ENCODE data around the gene PCCA. TPM values are rescaled to one million over a fixed set of nuclear protein-coding genes. Genes with fewer than 3 reads are reported as not detected.
A peak's percentile ranks its signal among the peaks of the same experiment; 100 is the strongest.

PCCA gene
- total and polyA plus RNA-seq, 2 of the 13 experiments (the other 11 are each of a cell fraction or from before 2014, with no cell fraction given), result 15.0 to 32.2 TPM

DNA sequence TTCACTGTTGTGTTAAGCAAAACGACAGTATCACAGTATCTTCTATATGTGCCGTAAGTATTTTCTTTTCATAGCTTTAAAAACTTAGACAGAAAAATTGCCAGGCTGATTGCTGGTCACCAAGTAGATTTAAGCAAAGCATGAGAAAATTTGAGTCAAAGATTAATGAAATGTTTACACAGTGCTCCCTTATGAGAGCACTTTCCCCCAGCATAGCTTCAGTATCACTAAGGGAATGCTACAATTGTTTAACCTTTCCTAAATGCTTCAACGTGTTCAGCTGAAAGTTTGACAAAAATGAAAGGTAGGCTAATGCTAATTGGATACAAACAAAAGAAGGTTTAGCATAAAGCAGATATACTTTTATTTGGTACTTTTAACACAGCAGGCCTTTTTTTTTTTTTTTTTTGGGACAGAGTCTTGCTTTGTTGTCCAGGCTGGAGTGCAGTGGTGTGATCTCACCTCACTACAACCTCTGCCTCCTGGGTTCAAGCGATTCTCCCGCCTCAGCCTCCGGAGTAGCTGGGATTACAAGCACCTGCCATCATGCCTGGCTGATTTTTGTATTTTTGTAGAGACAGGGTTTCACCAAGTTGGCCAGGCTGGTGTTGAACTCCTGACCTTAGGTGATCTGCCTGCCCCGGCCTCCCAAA lies 23.4 kb downstream of the PCCA start (continued):
- TF ChIP-seq ZNF263 (CRISPR knock-in tag; IDR thresholded peaks at IDR 0.05), result peak; percentile 83; the same call in 1 of the 2 replicates
- no peak for TF ChIP-seq POLR2AphosphoS5 (IDR thresholded peaks at IDR 0.05; ENCODE audit: low read depth, low read length)
- TF ChIP-seq, protein P1, sequence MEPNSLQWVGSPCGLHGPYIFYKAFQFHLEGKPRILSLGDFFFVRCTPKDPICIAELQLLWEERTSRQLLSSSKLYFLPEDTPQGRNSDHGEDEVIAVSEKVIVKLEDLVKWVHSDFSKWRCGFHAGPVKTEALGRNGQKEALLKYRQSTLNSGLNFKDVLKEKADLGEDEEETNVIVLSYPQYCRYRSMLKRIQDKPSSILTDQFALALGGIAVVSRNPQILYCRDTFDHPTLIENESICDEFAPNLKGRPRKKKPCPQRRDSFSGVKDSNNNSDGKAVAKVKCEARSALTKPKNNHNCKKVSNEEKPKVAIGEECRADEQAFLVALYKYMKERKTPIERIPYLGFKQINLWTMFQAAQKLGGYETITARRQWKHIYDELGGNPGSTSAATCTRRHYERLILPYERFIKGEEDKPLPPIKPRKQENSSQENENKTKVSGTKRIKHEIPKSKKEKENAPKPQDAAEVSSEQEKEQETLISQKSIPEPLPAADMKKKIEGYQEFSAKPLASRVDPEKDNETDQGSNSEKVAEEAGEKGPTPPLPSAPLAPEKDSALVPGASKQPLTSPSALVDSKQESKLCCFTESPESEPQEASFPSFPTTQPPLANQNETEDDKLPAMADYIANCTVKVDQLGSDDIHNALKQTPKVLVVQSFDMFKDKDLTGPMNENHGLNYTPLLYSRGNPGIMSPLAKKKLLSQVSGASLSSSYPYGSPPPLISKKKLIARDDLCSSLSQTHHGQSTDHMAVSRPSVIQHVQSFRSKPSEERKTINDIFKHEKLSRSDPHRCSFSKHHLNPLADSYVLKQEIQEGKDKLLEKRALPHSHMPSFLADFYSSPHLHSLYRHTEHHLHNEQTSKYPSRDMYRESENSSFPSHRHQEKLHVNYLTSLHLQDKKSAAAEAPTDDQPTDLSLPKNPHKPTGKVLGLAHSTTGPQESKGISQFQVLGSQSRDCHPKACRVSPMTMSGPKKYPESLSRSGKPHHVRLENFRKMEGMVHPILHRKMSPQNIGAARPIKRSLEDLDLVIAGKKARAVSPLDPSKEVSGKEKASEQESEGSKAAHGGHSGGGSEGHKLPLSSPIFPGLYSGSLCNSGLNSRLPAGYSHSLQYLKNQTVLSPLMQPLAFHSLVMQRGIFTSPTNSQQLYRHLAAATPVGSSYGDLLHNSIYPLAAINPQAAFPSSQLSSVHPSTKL (CRISPR knock-in tag; IDR thresholded peaks at IDR 0.05), result 0 out of 2 replicates have a peak, but pooled peaks have one; percentile 24
- no peak for TF ChIP-seq NFKBIZ (CRISPR knock-in tag; IDR thresholded peaks at IDR 0.05)
- TF ChIP-seq, protein P2, sequence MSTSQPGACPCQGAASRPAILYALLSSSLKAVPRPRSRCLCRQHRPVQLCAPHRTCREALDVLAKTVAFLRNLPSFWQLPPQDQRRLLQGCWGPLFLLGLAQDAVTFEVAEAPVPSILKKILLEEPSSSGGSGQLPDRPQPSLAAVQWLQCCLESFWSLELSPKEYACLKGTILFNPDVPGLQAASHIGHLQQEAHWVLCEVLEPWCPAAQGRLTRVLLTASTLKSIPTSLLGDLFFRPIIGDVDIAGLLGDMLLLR (CRISPR knock-in tag; IDR thresholded peaks at IDR 0.05), result no peak
- peak; percentile 91 for TF ChIP-seq ZNF121 (CRISPR knock-in tag; IDR thresholded peaks at IDR 0.05)
- peak; percentile 15; the same call in 1 of the 2 replicates for TF ChIP-seq SAP130 (CRISPR knock-in tag; IDR thresholded peaks at IDR 0.05; ENCODE audit: low read depth)
- TF ChIP-seq, protein P3, sequence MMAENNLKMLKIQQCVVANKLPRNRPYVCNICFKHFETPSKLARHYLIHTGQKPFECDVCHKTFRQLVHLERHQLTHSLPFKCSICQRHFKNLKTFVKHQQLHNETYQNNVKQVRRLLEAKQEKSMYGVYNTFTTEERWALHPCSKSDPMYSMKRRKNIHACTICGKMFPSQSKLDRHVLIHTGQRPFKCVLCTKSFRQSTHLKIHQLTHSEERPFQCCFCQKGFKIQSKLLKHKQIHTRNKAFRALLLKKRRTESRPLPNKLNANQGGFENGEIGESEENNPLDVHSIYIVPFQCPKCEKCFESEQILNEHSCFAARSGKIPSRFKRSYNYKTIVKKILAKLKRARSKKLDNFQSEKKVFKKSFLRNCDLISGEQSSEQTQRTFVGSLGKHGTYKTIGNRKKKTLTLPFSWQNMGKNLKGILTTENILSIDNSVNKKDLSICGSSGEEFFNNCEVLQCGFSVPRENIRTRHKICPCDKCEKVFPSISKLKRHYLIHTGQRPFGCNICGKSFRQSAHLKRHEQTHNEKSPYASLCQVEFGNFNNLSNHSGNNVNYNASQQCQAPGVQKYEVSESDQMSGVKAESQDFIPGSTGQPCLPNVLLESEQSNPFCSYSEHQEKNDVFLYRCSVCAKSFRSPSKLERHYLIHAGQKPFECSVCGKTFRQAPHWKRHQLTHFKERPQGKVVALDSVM (CRISPR knock-in tag; IDR thresholded peaks at IDR 0.05), result 0 out of 2 replicates have a peak, but pooled peaks have one; percentile 59
- TF ChIP-seq, protein P4, sequence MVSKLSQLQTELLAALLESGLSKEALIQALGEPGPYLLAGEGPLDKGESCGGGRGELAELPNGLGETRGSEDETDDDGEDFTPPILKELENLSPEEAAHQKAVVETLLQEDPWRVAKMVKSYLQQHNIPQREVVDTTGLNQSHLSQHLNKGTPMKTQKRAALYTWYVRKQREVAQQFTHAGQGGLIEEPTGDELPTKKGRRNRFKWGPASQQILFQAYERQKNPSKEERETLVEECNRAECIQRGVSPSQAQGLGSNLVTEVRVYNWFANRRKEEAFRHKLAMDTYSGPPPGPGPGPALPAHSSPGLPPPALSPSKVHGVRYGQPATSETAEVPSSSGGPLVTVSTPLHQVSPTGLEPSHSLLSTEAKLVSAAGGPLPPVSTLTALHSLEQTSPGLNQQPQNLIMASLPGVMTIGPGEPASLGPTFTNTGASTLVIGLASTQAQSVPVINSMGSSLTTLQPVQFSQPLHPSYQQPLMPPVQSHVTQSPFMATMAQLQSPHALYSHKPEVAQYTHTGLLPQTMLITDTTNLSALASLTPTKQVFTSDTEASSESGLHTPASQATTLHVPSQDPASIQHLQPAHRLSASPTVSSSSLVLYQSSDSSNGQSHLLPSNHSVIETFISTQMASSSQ (IDR thresholded peaks at IDR 0.05; ENCODE audit: low read depth), result peak; percentile 73
- TF ChIP-seq, protein P4 (CRISPR knock-in tag; IDR thresholded peaks at IDR 0.05; ENCODE audit: borderline replicate concordance), result no peak
- no peak for TF ChIP-seq RAD21 (CRISPR knock-in tag; IDR thresholded peaks at IDR 0.05)
- 0 out of 2 replicates have a peak, but pooled peaks have one; percentile 18 for TF ChIP-seq KAT8 (CRISPR knock-in tag; IDR thresholded peaks at IDR 0.05)
- no peak for TF ChIP-seq SOX6 (IDR thresholded peaks at IDR 0.05)
- 0 out of 2 replicates have a peak, but pooled peaks have one; percentile 1 for TF ChIP-seq SOX6 (CRISPR knock-in tag; IDR thresholded peaks at IDR 0.05)
- TF ChIP-seq SOX13 (IDR thresholded peaks at IDR 0.05), result no peak
- peak in 1 of 2 experiments; percentile 40; a peak in 1 of 4 replicates for TF ChIP-seq SOX13 (CRISPR knock-in tag; conservative IDR thresholded peaks at IDR 0.05 in 1 of 2, IDR thresholded peaks at IDR 0.05 in 1 of 2)
- TF ChIP-seq KLF16 (CRISPR knock-in tag; IDR thresholded peaks at IDR 0.05), result no peak
